Common myeloid progenitor, CD34-positive (primary cell): ENCODE measurements around the gene PKNOX2.

ENCODE experiments used
- CTCF ChIA-PET: fragments of 350-600 bp; sonication (Branson Sonifier 250); formaldehyde crosslinking; loops from one replicate; lab custom pipeline; 2021; ENCODE audit warnings: antibody characterized with exemption; lab: Charles Lee
- POLR2A ChIA-PET: fragments of 350-600 bp; sonication (Branson Sonifier 250); formaldehyde crosslinking; loops from one replicate; lab custom pipeline; 2021; ENCODE audit warnings: antibody characterized with exemption; lab: Charles Lee
- DNase-seq, 3 donors: peaks; one replicate each; pipeline versions ENCODE4 v3.0.0 to v3.0.0-alpha.2; 2013
- H3K27ac ChIP-seq, 2 experiments: 1 replicate in 1 of 2; 2 replicates in 1 of 2; pipeline ENCODE4 v1.7.0; 2013; ENCODE audit warnings: inconsistent platforms in 2 of 2, low read length in 2 of 2, mild to moderate bottlenecking in 2 of 2, low read depth in 1 of 2, moderate library complexity in 1 of 2; ENCODE audit not compliant: severe bottlenecking in 2 of 2, insufficient read depth in 1 of 2, poor library complexity in 1 of 2
- H3K27me3 ChIP-seq, 5 experiments: replicated peaks in 2 of 5; 1 replicate in 3 of 5; 2 replicates in 2 of 5; pipeline versions ENCODE4 v1.6.1 to v1.7.0; 2013; ENCODE audit warnings: low read length in 4 of 5, mild to moderate bottlenecking in 2 of 5, moderate library complexity in 2 of 5, inconsistent platforms in 1 of 5; ENCODE audit not compliant: insufficient read depth in 5 of 5, control insufficient read depth in 4 of 5
- H3K36me3 ChIP-seq, 4 experiments: 1 replicate in 2 of 4; 2 replicates in 2 of 4; pipeline versions ENCODE4 v1.6.1 to v1.7.0; 2013; ENCODE audit warnings: low read length in 3 of 4, control low read depth in 1 of 4, mild to moderate bottlenecking in 1 of 4; ENCODE audit not compliant: control insufficient read depth in 4 of 4, insufficient read depth in 4 of 4
- H3K4me1 ChIP-seq, 4 experiments: 1 replicate in 3 of 4; 2 replicates in 1 of 4; pipeline versions ENCODE4 v1.6.1 to v1.7.1; 2013; ENCODE audit warnings: low read length in 3 of 4, mild to moderate bottlenecking in 3 of 4, control low read depth in 1 of 4, inconsistent platforms in 1 of 4, moderate library complexity in 1 of 4; ENCODE audit not compliant: control insufficient read depth in 4 of 4, insufficient read depth in 4 of 4; ENCODE audit errors: control extremely low read depth in 1 of 4
- H3K4me3 ChIP-seq, 7 experiments: 1 replicate in 4 of 7; 2 replicates in 3 of 7; pipeline versions ENCODE4 v1.5.1 to v1.7.0; 2013; ENCODE audit warnings: mild to moderate bottlenecking in 7 of 7, low read length in 6 of 7, moderate library complexity in 6 of 7, inconsistent platforms in 2 of 7, low read depth in 2 of 7, control low read depth in 1 of 7; ENCODE audit not compliant: insufficient read depth in 4 of 7, control insufficient read depth in 1 of 7; ENCODE audit errors: extremely low read depth in 1 of 7
- H3K9me3 ChIP-seq, 5 experiments: 1 replicate in 4 of 5; 2 replicates in 1 of 5; pipeline versions ENCODE4 v1.6.1 to v1.7.1; 2013; ENCODE audit warnings: low read length in 4 of 5, mild to moderate bottlenecking in 2 of 5, inconsistent platforms in 1 of 5, low read depth in 1 of 5, moderate library complexity in 1 of 5; ENCODE audit not compliant: control insufficient read depth in 4 of 5, insufficient read depth in 2 of 5; ENCODE audit errors: control extremely low read depth in 1 of 5
- WGBS: methylation state at CpG from one replicate; pipeline ENCODE4 v1.1.5; 2013; ENCODE audit not compliant: insufficient coverage; 5-methylcytosine and 5-hydroxymethylcytosine counted together

Gene PKNOX2

GRCh38 chr11:125188021-125188420, 23.5 kb downstream of the PKNOX2 start:
- CTCF ChIA-PET = interaction anchor here (1.6 kb wide), 1 partner anchor 13 kb away, joined by 7 read pairs; no protein-coding TSS in a partner anchor
- no peak for DNase-seq
- no peaks in the 10 kb centered on the region for H3K36me3 ChIP-seq

GRCh38 chr11:125190566-125190965, 26.0 kb downstream of the PKNOX2 start:
- H3K27me3 ChIP-seq = peaks cover 3 to 69% (median 17%) of the 10 kb centered on the region in 5 experiments
- 47% methylated on average over 5 of the region's 5 CpGs for WGBS
- ChIA-PET CTCF (no interaction called here), POLR2A (no interaction called here)
- peaks cover 0 to 19% (median 9%) of the 10 kb centered on the region in 5 experiments for H3K9me3 ChIP-seq
- no peak for DNase-seq
- H3K4me3 ChIP-seq = no peak overlapping the region
- no peak overlapping the region for H3K27ac ChIP-seq
- no peaks in the 10 kb centered on the region for H3K4me1 ChIP-seq
- no peaks in the 10 kb centered on the region for H3K36me3 ChIP-seq

More at GRCh38 chr11:125188021-125188420, 23.5 kb downstream of the PKNOX2 start:
- H3K4me1 ChIP-seq = no peaks in the 10 kb centered on the region
- no peak overlapping the region for H3K27ac ChIP-seq
- POLR2A ChIA-PET = no interaction called here
- H3K27me3 ChIP-seq = peaks cover 3 to 66% (median 18%) of the 10 kb centered on the region in 5 experiments
- H3K9me3 ChIP-seq = peaks cover 0 to 11% (median 7%) of the 10 kb centered on the region in 5 experiments
- H3K4me3 ChIP-seq = no peak overlapping the region

DNA sequence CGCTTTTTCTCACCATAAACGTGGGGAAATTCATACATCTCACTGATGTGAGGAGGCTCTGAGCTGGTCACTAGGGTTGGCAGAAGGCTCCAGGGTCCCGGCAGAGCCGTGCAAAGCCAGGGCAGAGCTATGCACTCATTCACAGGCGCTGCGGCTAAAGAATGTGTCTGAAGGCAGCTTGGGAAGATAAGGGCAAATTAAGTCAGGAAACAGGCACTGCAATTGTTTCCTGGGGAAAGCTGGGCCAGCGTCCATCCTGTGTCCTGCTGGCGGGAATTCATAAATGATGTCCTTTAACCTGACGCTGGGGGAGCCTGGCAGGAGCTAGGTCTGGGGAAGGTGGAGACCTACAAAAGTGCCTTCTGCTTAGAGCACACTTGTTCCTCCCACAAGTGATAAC, 27.6 kb downstream of the PKNOX2 start:
- Histone ChIP-seq H3K27ac (no peak overlapping the region), H3K4me1 (no peaks in the 10 kb centered on the region), H3K4me3 (no peak overlapping the region), H3K9me3 (peaks cover 0 to 11% (median 7%) of the 10 kb centered on the region in 5 experiments), H3K36me3 (no peaks in the 10 kb centered on the region), H3K27me3 (peaks cover 2 to 65% (median 22%) of the 10 kb centered on the region in 5 experiments)
- 4% methylated on average over 9 of the region's 9 CpGs for WGBS
- POLR2A ChIA-PET = no interaction called here
- CTCF ChIA-PET = no interaction called here
- DNase-seq = no peak

DNA sequence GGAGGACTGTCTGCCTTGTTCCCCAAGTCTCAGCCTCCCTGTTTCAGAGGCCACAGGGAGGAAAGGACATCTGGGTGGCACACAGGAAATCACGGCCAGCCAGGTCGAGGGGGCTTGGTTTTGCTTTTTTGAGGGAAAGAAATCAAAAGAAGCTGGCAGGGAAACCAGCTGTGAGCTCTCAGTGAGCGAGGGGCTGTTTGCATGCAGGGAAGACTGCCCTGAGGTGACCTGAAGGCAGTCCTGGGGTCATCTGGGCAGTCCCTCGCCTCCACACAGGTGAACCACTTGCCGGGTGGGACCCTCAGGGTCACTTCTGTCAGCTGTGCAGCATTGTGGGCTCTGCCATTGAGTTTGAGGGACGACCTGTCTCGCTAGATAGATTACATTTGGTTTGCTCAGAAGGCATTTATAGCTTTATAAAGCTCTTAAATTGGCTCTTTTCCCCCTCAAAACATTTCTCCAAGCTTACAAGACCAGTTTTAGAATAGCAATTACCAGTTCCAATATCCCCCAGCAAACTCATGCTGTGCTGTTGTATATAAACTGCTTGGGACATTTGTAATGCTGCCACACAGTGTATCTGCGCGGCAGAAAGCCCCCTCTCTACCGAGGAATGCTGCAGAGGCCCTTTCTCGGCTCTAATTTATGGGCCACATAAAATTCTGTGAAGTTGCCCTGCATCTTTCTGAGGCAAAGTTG, 28.3 kb downstream of the PKNOX2 start:
- no peak overlapping the region for H3K27ac ChIP-seq
- CTCF ChIA-PET = no interaction called here
- H3K27me3 ChIP-seq = peaks cover 2 to 64% (median 22%) of the 10 kb centered on the region in 5 experiments

GRCh38 chr11:125193416-125193726, 28.8 kb downstream of the PKNOX2 start:
- H3K4me1 ChIP-seq = no peaks in the 10 kb centered on the region
- no peak overlapping the region for H3K27ac ChIP-seq
- no peak overlapping the region for H3K4me3 ChIP-seq
- ChIA-PET POLR2A (no interaction called here), CTCF (no interaction called here)
- DNase-seq = no peak
- WGBS = 100% methylated on average over 3 of the region's 4 CpGs
- peaks cover 2 to 64% (median 17%) of the 10 kb centered on the region in 5 experiments for H3K27me3 ChIP-seq
- peaks cover 0 to 8% (median 2%) of the 10 kb centered on the region in 5 experiments for H3K9me3 ChIP-seq
- H3K36me3 ChIP-seq = no peaks in the 10 kb centered on the region

More for the DNA sequence above, 28.3 kb downstream of the PKNOX2 start:
- Histone ChIP-seq H3K4me1 (no peaks in the 10 kb centered on the region), H3K9me3 (peaks cover 0 to 10% (median 4%) of the 10 kb centered on the region in 5 experiments), H3K36me3 (no peaks in the 10 kb centered on the region), H3K4me3 (no peak overlapping the region)
- 81% methylated on average over 11 of the region's 11 CpGs for WGBS
- POLR2A ChIA-PET = no interaction called here
- no peak for DNase-seq

DNA sequence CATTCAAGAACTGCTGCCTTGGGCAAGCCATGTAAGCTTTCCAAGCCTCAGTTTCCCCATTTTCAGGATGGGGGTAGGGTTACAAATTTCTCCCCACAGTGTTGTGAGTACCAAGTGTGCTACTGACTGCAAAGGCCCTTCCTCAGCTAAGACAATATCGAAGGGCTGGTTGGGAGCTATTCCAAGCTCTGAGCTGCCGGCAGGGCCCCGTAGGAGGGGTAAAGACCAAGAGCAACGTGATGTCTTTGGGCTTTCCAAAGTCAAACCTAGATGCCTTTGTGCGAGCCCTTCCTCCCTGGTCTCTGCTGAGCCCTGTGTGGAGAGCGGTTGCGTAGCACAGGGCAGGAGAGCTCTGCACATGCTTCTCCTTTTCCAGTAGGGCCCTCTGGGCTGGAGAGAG, 29.3 kb downstream of the PKNOX2 start:
- ChIA-PET CTCF (no interaction called here), POLR2A (no interaction called here)
- no peak overlapping the region for H3K4me3 ChIP-seq
- H3K27me3 ChIP-seq = peaks cover 0 to 60% (median 17%) of the 10 kb centered on the region in 5 experiments
- H3K27ac ChIP-seq = no peak overlapping the region
- H3K4me1 ChIP-seq = no peaks in the 10 kb centered on the region
- DNase-seq = no peak
- H3K36me3 ChIP-seq = no peaks in the 10 kb centered on the region
- 98% methylated on average over 6 of the region's 7 CpGs for WGBS
- H3K9me3 ChIP-seq = peaks cover 0 to 8% (median 2%) of the 10 kb centered on the region in 5 experiments

- POLR2A ChIA-PET = no interaction called here
- no peak for DNase-seq
- no peaks in the 10 kb centered on the region for H3K9me3 ChIP-seq
- H3K27me3 ChIP-seq = peaks cover 0 to 31% (median 12%) of the 10 kb centered on the region in 5 experiments
- H3K4me3 ChIP-seq = no peak overlapping the region
- H3K27ac ChIP-seq = no peak overlapping the region
- CTCF ChIA-PET = no interaction called here
- no peaks in the 10 kb centered on the region for H3K36me3 ChIP-seq
- no peaks in the 10 kb centered on the region for H3K4me1 ChIP-seq
- 100% methylated on average over 2 of the region's 2 CpGs for WGBS
These were observed 35.4 kb downstream of the PKNOX2 start for GRCh38 chr11:125199915-125200314.
